ENCODE data around the gene FAM13A. TPM values are rescaled to one million over a fixed set of nuclear protein-coding genes. Genes with fewer than 3 reads are reported as not detected.

The FAM13A gene
- polyA plus RNA-seq, 1 donor from 2014 or later = 4.0 TPM

DNA sequence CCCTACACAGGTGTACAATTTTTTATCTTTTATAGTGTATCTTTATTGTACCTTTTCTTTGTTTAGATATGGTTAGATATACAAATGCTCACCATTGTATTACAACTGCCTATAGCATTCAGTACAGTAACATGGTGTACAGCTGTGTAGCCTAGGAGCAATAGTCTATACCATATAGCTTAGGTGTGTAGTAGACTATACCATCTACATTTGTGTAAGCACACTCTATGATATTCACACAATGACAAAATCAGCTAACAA lies 80.3 kb downstream of the FAM13A start:
- Histone ChIP-seq H3K4me3 (ENCODE audit: low read length) (no peak overlapping the region), H3K27ac (ENCODE audit: low read length) (no peak overlapping the region), H3F3A (ENCODE audit: insufficient read depth, low read length, poor library complexity, severe bottlenecking) (no peaks in the 10 kb centered on the region), H4K20me1 (ENCODE audit: insufficient read depth) (no peaks in the 10 kb centered on the region), H3K4me2 (ENCODE audit: low read length) (no peak overlapping the region), H3K79me2 (replicated peaks; ENCODE audit: insufficient read depth, low read length) (no peaks in the 10 kb centered on the region), H3K9ac (ENCODE audit: low read length) (no peak overlapping the region), H3K9me2 (ENCODE audit: insufficient read depth, low read length) (no peaks in the 10 kb centered on the region), H2AFZ (ENCODE audit: low read depth, low read length) (no peak overlapping the region), H3K9me3 (ENCODE audit: low read length) (no peaks in the 10 kb centered on the region), H3K27me3 (ENCODE audit: insufficient read depth, low read depth, low read length) (no peaks in the 10 kb centered on the region), H3K36me3 (ENCODE audit: insufficient read depth, low read length) (no peaks in the 10 kb centered on the region)
- TF ChIP-seq TAF1 (IDR thresholded peaks at IDR 0.05; ENCODE audit: low read depth) = no peak
- TF ChIP-seq RAD21 (conservative IDR thresholded peaks at IDR 0.05) = no peak
- no peak for TF ChIP-seq EP300 (conservative IDR thresholded peaks at IDR 0.05; ENCODE audit: poor library complexity, severe bottlenecking)
- TF ChIP-seq MXI1 (conservative IDR thresholded peaks at IDR 0.05; ENCODE audit: poor library complexity, severe bottlenecking) = no peak
- TF ChIP-seq, protein P1, sequence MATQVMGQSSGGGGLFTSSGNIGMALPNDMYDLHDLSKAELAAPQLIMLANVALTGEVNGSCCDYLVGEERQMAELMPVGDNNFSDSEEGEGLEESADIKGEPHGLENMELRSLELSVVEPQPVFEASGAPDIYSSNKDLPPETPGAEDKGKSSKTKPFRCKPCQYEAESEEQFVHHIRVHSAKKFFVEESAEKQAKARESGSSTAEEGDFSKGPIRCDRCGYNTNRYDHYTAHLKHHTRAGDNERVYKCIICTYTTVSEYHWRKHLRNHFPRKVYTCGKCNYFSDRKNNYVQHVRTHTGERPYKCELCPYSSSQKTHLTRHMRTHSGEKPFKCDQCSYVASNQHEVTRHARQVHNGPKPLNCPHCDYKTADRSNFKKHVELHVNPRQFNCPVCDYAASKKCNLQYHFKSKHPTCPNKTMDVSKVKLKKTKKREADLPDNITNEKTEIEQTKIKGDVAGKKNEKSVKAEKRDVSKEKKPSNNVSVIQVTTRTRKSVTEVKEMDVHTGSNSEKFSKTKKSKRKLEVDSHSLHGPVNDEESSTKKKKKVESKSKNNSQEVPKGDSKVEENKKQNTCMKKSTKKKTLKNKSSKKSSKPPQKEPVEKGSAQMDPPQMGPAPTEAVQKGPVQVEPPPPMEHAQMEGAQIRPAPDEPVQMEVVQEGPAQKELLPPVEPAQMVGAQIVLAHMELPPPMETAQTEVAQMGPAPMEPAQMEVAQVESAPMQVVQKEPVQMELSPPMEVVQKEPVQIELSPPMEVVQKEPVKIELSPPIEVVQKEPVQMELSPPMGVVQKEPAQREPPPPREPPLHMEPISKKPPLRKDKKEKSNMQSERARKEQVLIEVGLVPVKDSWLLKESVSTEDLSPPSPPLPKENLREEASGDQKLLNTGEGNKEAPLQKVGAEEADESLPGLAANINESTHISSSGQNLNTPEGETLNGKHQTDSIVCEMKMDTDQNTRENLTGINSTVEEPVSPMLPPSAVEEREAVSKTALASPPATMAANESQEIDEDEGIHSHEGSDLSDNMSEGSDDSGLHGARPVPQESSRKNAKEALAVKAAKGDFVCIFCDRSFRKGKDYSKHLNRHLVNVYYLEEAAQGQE (IDR thresholded peaks at IDR 0.05; ENCODE audit: borderline replicate concordance) = no peak
- no peak for TF ChIP-seq EZH2 (IDR thresholded peaks at IDR 0.05; ENCODE audit: borderline replicate concordance, insufficient read depth, low read length, poor library complexity, severe bottlenecking)
- no peak for TF ChIP-seq POLR2AphosphoS5 (IDR thresholded peaks at IDR 0.05)

DNA sequence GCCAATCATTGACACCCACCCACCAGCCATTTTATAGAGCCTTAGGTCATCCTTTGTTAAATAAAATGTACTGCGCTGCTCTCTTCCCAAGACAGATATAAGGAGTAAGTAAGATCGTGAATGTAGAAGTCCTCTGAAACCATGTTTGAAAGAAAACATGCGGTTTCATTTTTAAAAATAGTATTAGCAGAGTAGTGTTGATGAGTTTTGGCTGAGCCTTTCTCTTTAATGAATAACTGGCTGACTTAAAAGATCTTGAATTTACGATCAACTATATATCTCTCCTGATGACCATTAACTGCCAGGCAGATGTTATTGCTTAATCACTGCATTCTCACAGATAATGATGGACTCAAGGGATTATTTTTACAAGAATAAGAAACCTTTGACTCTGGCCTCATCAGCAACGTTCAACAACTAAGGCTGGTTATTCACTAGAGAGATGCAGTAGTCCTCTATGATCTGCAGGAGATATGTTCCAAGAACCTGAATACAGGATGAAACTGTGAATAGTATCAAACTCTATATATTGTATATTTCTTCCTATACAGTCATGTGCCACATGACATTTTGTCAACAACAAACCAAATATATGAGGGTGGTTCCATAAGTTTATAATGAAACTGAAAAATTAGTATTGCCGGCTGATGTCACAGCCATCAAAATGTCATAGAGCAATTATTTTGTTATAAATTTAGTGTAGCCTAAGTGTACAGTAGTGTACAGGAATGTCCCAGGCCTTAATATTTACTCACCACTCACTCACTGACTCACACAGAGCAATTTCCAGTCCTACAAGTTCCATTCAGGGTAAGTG lies 80.8 kb downstream of the FAM13A start:
- Histone ChIP-seq H3K9ac (ENCODE audit: low read length) (no peak overlapping the region), H3K36me3 (ENCODE audit: insufficient read depth, low read length) (no peaks in the 10 kb centered on the region)
- TF ChIP-seq MXI1 (conservative IDR thresholded peaks at IDR 0.05; ENCODE audit: poor library complexity, severe bottlenecking) (no peak), RAD21 (conservative IDR thresholded peaks at IDR 0.05) (no peak), TAF1 (IDR thresholded peaks at IDR 0.05; ENCODE audit: low read depth) (no peak), SMC3 (conservative IDR thresholded peaks at IDR 0.05; ENCODE audit: poor library complexity) (no peak), POLR2AphosphoS5 (IDR thresholded peaks at IDR 0.05) (no peak), EP300 (conservative IDR thresholded peaks at IDR 0.05; ENCODE audit: poor library complexity, severe bottlenecking) (no peak)
- TF ChIP-seq, protein P1 (IDR thresholded peaks at IDR 0.05; ENCODE audit: borderline replicate concordance) = no peak
- TF ChIP-seq, protein P2, sequence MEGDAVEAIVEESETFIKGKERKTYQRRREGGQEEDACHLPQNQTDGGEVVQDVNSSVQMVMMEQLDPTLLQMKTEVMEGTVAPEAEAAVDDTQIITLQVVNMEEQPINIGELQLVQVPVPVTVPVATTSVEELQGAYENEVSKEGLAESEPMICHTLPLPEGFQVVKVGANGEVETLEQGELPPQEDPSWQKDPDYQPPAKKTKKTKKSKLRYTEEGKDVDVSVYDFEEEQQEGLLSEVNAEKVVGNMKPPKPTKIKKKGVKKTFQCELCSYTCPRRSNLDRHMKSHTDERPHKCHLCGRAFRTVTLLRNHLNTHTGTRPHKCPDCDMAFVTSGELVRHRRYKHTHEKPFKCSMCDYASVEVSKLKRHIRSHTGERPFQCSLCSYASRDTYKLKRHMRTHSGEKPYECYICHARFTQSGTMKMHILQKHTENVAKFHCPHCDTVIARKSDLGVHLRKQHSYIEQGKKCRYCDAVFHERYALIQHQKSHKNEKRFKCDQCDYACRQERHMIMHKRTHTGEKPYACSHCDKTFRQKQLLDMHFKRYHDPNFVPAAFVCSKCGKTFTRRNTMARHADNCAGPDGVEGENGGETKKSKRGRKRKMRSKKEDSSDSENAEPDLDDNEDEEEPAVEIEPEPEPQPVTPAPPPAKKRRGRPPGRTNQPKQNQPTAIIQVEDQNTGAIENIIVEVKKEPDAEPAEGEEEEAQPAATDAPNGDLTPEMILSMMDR (IDR thresholded peaks at IDR 0.05; ENCODE audit: poor library complexity, severe bottlenecking) = no peak

More for the DNA sequence above, 80.8 kb downstream of the FAM13A start:
- H3K4me2 ChIP-seq (ENCODE audit: low read length) = no peak overlapping the region
- no peaks in the 10 kb centered on the region for H3K27me3 ChIP-seq (ENCODE audit: insufficient read depth, low read depth, low read length)
- H3K9me3 ChIP-seq (ENCODE audit: low read length) = no peaks in the 10 kb centered on the region
- H3F3A ChIP-seq (ENCODE audit: insufficient read depth, low read length, poor library complexity, severe bottlenecking) = no peaks in the 10 kb centered on the region
- H3K27ac ChIP-seq (ENCODE audit: low read length) = no peak overlapping the region
- H4K20me1 ChIP-seq (ENCODE audit: insufficient read depth) = no peaks in the 10 kb centered on the region
- no peaks in the 10 kb centered on the region for H3K9me2 ChIP-seq (ENCODE audit: insufficient read depth, low read length)
- H3K4me3 ChIP-seq (ENCODE audit: low read length) = no peak overlapping the region
- H2AFZ ChIP-seq (ENCODE audit: low read depth, low read length) = no peak overlapping the region
- no peaks in the 10 kb centered on the region for H3K79me2 ChIP-seq (replicated peaks; ENCODE audit: insufficient read depth, low read length)
